ENCODE measurements around the gene KCNIP3.
"Not testable (repeated sequence)": the region's sequence is repeated elsewhere in the genome, so short reads cannot be mapped to it uniquely, and the experiment has no call there.

DNA sequence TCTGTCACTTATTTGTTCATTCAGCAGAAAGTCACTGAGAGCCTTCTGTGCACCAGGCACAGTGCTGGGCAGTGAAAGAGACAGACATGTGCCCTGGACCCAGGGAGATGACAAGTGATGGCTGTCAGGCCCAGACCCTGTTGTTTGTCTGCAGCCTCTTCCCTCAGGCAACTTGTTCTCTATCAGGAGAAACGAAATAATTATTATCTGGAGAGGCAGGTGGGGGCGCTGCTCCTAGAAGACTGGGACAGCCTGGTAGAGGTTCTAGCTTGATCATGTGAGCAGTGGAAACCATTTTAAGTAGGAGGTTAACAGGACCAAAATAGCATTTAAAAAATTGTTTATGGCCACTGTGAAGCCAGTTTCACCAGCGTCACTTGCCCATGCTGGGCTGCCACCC is 107.5 kb downstream of the KCNIP3 start:
- TF ChIP-seq, protein P1, sequence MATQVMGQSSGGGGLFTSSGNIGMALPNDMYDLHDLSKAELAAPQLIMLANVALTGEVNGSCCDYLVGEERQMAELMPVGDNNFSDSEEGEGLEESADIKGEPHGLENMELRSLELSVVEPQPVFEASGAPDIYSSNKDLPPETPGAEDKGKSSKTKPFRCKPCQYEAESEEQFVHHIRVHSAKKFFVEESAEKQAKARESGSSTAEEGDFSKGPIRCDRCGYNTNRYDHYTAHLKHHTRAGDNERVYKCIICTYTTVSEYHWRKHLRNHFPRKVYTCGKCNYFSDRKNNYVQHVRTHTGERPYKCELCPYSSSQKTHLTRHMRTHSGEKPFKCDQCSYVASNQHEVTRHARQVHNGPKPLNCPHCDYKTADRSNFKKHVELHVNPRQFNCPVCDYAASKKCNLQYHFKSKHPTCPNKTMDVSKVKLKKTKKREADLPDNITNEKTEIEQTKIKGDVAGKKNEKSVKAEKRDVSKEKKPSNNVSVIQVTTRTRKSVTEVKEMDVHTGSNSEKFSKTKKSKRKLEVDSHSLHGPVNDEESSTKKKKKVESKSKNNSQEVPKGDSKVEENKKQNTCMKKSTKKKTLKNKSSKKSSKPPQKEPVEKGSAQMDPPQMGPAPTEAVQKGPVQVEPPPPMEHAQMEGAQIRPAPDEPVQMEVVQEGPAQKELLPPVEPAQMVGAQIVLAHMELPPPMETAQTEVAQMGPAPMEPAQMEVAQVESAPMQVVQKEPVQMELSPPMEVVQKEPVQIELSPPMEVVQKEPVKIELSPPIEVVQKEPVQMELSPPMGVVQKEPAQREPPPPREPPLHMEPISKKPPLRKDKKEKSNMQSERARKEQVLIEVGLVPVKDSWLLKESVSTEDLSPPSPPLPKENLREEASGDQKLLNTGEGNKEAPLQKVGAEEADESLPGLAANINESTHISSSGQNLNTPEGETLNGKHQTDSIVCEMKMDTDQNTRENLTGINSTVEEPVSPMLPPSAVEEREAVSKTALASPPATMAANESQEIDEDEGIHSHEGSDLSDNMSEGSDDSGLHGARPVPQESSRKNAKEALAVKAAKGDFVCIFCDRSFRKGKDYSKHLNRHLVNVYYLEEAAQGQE (tag by site-specific recombination; IDR thresholded peaks at IDR 0.05): not testable (repeated sequence)
- TF ChIP-seq HOXD13 (CRISPR knock-in tag; IDR thresholded peaks at IDR 0.05; ENCODE audit: borderline replicate concordance); CTCF (tag by site-specific recombination; IDR thresholded peaks at IDR 0.05): not testable (repeated sequence)
